Sigmoid colon (tissue), 7 donors: ENCODE results near the gene ABLIM2. TPM values are rescaled to one million over a fixed set of nuclear protein-coding genes. Genes with fewer than 3 reads are reported as not detected.
A peak's percentile ranks its signal among the peaks of the same experiment; 100 is the strongest.

Experiments
- DNase-seq: peaks from one replicate; pipeline ENCODE4 v3.0.0-alpha.2; 2019
- H3K27ac ChIP-seq, 4 donors: fragments of 200-600 bp; sonication (generic); one replicate each; pipeline ENCODE4 v1.5.1; 2016 to 2019; ENCODE audit warnings: mild to moderate bottlenecking in 1 of 4
- H3K27me3 ChIP-seq, 3 donors: fragments of 200-600 bp; sonication (generic); one replicate each; pipeline ENCODE4 v1.5.1; 2019; ENCODE audit warnings: mild to moderate bottlenecking in 1 of 3
- H3K36me3 ChIP-seq, 4 donors: fragments of 200-600 bp; sonication (generic); one replicate each; pipeline ENCODE4 v1.5.1; 2016 to 2019
- H3K4me1 ChIP-seq, 4 donors: fragments of 200-600 bp; sonication (generic); one replicate each; pipeline ENCODE4 v1.5.1; 2017 to 2019
- H3K4me3 ChIP-seq, 4 donors: fragments of 200-600 bp; sonication (generic); one replicate each; pipeline ENCODE4 v1.5.1; 2017 to 2019; ENCODE audit warnings: mild to moderate bottlenecking in 2 of 4, moderate library complexity in 1 of 4
- H3K9me3 ChIP-seq, 4 donors: fragments of 200-600 bp in 3 of 4; sonication (generic) in 3 of 4; one replicate each; pipeline versions ENCODE4 v1.5.1 to v1.6.1; 2013 to 2019
- CTCF ChIP-seq, 4 experiments: fragments of 450-650 bp in 3 of 4; fragments of 200-600 bp in 1 of 4; IDR thresholded peaks; one replicate each; pipeline ENCODE4 v1.5.1; 2016 to 2019; ENCODE audit warnings: antibody characterized with exemption in 4 of 4, mild to moderate bottlenecking in 3 of 4, moderate library complexity in 2 of 4
- EP300 ChIP-seq, 4 donors: sonication (generic); formaldehyde crosslinking; IDR thresholded peaks; one replicate each; pipeline ENCODE4 v1.6.1; 2017; ENCODE audit warnings: antibody characterized with exemption in 4 of 4
- POLR2A ChIP-seq, 2 donors: fragments of 450-650 bp; IDR thresholded peaks; one replicate each; pipeline ENCODE4 v1.6.1; 2016; ENCODE audit warnings: antibody characterized with exemption in 2 of 2, mild to moderate bottlenecking in 2 of 2, moderate library complexity in 2 of 2
- POLR2AphosphoS5 ChIP-seq, 4 donors: sonication (generic); formaldehyde crosslinking; IDR thresholded peaks; one replicate each; pipeline ENCODE4 v1.6.1; 2017; ENCODE audit warnings: antibody characterized with exemption in 4 of 4
- WGBS, 2 donors: extraction: QIAGEN DNeasy Blood & Tissue Kit; methylation state at CpG; one replicate each; pipeline ENCODE4 v1.1.7; 2013; 5-methylcytosine and 5-hydroxymethylcytosine counted together
- intact Hi-C: fragments of 100-400 bp; cut with DNase I; formaldehyde crosslinking; loops from one replicate; pipeline ENCODE4 v1.15.1; 2023
- polyA plus RNA-seq, 3 donors: library from polyadenylated mRNA; stranded (reverse); fragments of 200-250 nt; gene quantifications; one replicate each; pipeline ENCODE4 v1.2.3, GENCODE V29; 2013
- small RNA-seq, 3 donors: library from RNA; depleted of rRNA; stranded (forward); fragments of <200 nt; gene quantifications; one replicate each; pipeline ENCODE3, GENCODE V24; 2016
- total RNA-seq, 4 donors: library from RNA; depleted of rRNA; stranded (reverse); fragments of >200 nt; gene quantifications; one replicate each; pipeline ENCODE4 v1.1.0, GENCODE V29; 2016
- donor health status: healthy with polysubstance abuse.
- donor health status: Bipolar disorder and iron deficiency.
- donor health status: healthy.

ABLIM2 gene
- total and polyA plus RNA-seq, 7 donors: 3.1 to 15.0 (median 7.4) TPM

- Histone ChIP-seq H3K36me3 (no peaks in the 10 kb centered on the region), H3K4me1 (peaks cover 0 to 65% (median 46%) of the 10 kb centered on the region in 4 donors), H3K27ac (peak overlapping the region in 3 of 4 donors; percentile 46 to 85 (median 63)), H3K4me3 (no peak overlapping the region), H3K9me3 (no peaks in the 10 kb centered on the region), H3K27me3 (no peaks in the 10 kb centered on the region)
- intact Hi-C loops: no loop called here
- TF ChIP-seq EP300 (IDR thresholded peaks at IDR 0.05) (no peak), POLR2AphosphoS5 (IDR thresholded peaks at IDR 0.05) (no peak), CTCF (IDR thresholded peaks at IDR 0.05) (no peak), POLR2A (IDR thresholded peaks at IDR 0.05) (no peak)
- WGBS, 2 donors: 87 to 91% methylated on average over 6 of the region's 6 CpGs
- no peak for DNase-seq
Observed at GRCh38 chr4:7917669-7918068, 240.9 kb downstream of the ABLIM2 start.

- TF ChIP-seq POLR2A (IDR thresholded peaks at IDR 0.05): no peak
- no peak for TF ChIP-seq CTCF (IDR thresholded peaks at IDR 0.05)
- no peak for TF ChIP-seq POLR2AphosphoS5 (IDR thresholded peaks at IDR 0.05)
- no peak for TF ChIP-seq EP300 (IDR thresholded peaks at IDR 0.05)
- no peak for DNase-seq
- no peaks in the 10 kb centered on the region for H3K9me3 ChIP-seq
- H3K27me3 ChIP-seq: no peaks in the 10 kb centered on the region
- peak overlapping the region in 2 of 4 donors; percentile 63 to 85 for H3K27ac ChIP-seq
- H3K36me3 ChIP-seq: no peaks in the 10 kb centered on the region
- intact Hi-C loops: no loop called here
- H3K4me3 ChIP-seq: no peak overlapping the region
- WGBS, 2 donors: 49 to 67% methylated on average over 6 of the region's 6 CpGs
- peaks cover 0 to 83% (median 62%) of the 10 kb centered on the region in 4 donors for H3K4me1 ChIP-seq
Observed at GRCh38 chr4:7915875-7916242, 242.8 kb downstream of the ABLIM2 start.

Small RNA genes within 50 kb of the gene (small RNA-seq; reads per million reads assigned to genes)
- gene MIR95: 0.22 to 1.8 (median 0.36) reads per million in 3 donors

Other genes with a start within 250 kb of the ABLIM2 start
- 10 to 100 TPM; 24.0 to 51.3 (median 38.2) TPM for gene AFAP1, start 219.0 kb downstream of the ABLIM2 start, total RNA-seq
- 10 to 100 TPM in 1 of 3 donors, 1 to 10 TPM in 2; 7.6 to 14.5 (median 9.6) TPM for gene AFAP1, start 219.0 kb downstream of the ABLIM2 start, polyA plus RNA-seq
- gene SH3TC1, start 40.5 kb upstream of the ABLIM2 start, total RNA-seq: 10 to 100 TPM in 1 of 4 donors, 1 to 10 TPM in 3; 6.4 to 24.4 (median 8.3) TPM
- gene SH3TC1, start 40.5 kb upstream of the ABLIM2 start, polyA plus RNA-seq: 10 to 100 TPM in 1 of 3 donors, 1 to 10 TPM in 2; 3.0 to 14.2 (median 3.7) TPM
- gene HTRA3, start 110.9 kb upstream of the ABLIM2 start, total RNA-seq: 10 to 100 TPM; 14.5 to 49.6 (median 32.1) TPM
- gene HTRA3, start 110.9 kb upstream of the ABLIM2 start, polyA plus RNA-seq: 1 to 10 TPM; 1.2 to 5.0 (median 3.6) TPM